ENCODE measurements around the gene CNFN.

Gene CNFN

GRCh38 chr19:42360787-42361544 lies 29.1 kb downstream of the CNFN start:
- Histone ChIP-seq H2BK120ac (ENCODE audit: low read depth, low read length) (no peak overlapping the region), H3K18ac (ENCODE audit: low read depth in 1 of 2, low read length in 2 of 2) (no peak overlapping the region), H3K23ac (ENCODE audit: low read length in 2 of 2) (no peak overlapping the region), H3K4me2 (ENCODE audit: low read length, poor library complexity, severe bottlenecking) (no peak overlapping the region), H2BK5ac (ENCODE audit: low read depth, low read length, poor library complexity, severe bottlenecking) (no peak overlapping the region), H3K4me1 (ENCODE audit: control insufficient read depth, insufficient read depth, low read depth, low read length) (peaks cover 9% of the 10 kb centered on the region), H2AK5ac (ENCODE audit: low read length, severe bottlenecking) (no peak overlapping the region), H3K9ac (ENCODE audit: low read length) (no peak overlapping the region), H2AFZ (ENCODE audit: low read depth, low read length) (no peak overlapping the region), H3K4me3 (ENCODE audit: insufficient read depth in 1 of 2, low read depth in 1 of 2, low read length in 2 of 2) (peak overlapping the region in 1 of 2 experiments; percentile 15), H3K14ac (ENCODE audit: low read length in 2 of 2) (no peak overlapping the region), H3K36me3 (ENCODE audit: control insufficient read depth in 1 of 2, insufficient read depth in 2 of 2, low read depth in 1 of 2, low read length in 2 of 2) (peaks cover 41 to 71% of the 10 kb centered on the region in 2 experiments), H3K27ac (ENCODE audit: low read length, poor library complexity, severe bottlenecking) (no peak overlapping the region), H2BK12ac (ENCODE audit: low read length in 2 of 2) (no peak overlapping the region), H3K27me3 (ENCODE audit: control insufficient read depth in 1 of 2, insufficient read depth in 1 of 2, low read length in 2 of 2) (no peaks in the 10 kb centered on the region), H3K9me3 (ENCODE audit: control insufficient read depth, low read length) (peaks cover 7% of the 10 kb centered on the region), H2BK15ac (ENCODE audit: low read depth, poor library complexity, severe bottlenecking) (no peak overlapping the region), H3K79me1 (replicated peaks; ENCODE audit: low read length, poor library complexity, severe bottlenecking) (no peaks in the 10 kb centered on the region), H3K4ac (ENCODE audit: low read depth in 1 of 2, low read length in 2 of 2) (no peak overlapping the region), H4K8ac (ENCODE audit: low read length) (no peak overlapping the region), H4K91ac (ENCODE audit: low read length) (no peak overlapping the region)
- DNase-seq: no peak
- 90% methylated on average over 16 of the region's 16 CpGs for WGBS

- H4K8ac ChIP-seq (ENCODE audit: low read length): no peak overlapping the region
- no peak overlapping the region for H3K14ac ChIP-seq (ENCODE audit: low read length in 2 of 2)
- H2BK15ac ChIP-seq (ENCODE audit: low read depth, poor library complexity, severe bottlenecking): no peak overlapping the region
- no peak overlapping the region for H2AFZ ChIP-seq (ENCODE audit: low read depth, low read length)
- no peak overlapping the region for H2BK120ac ChIP-seq (ENCODE audit: low read depth, low read length)
- no peak overlapping the region for H2BK12ac ChIP-seq (ENCODE audit: low read length in 2 of 2)
- no peak overlapping the region for H2BK5ac ChIP-seq (ENCODE audit: low read depth, low read length, poor library complexity, severe bottlenecking)
- H3K4ac ChIP-seq (ENCODE audit: low read depth in 1 of 2, low read length in 2 of 2): no peak overlapping the region
- H3K27me3 ChIP-seq (ENCODE audit: control insufficient read depth in 1 of 2, insufficient read depth in 1 of 2, low read length in 2 of 2): no peaks in the 10 kb centered on the region
- no peak overlapping the region for H3K18ac ChIP-seq (ENCODE audit: low read depth in 1 of 2, low read length in 2 of 2)
- H3K27ac ChIP-seq (ENCODE audit: low read length, poor library complexity, severe bottlenecking): no peak overlapping the region
- H3K4me3 ChIP-seq (ENCODE audit: insufficient read depth in 1 of 2, low read depth in 1 of 2, low read length in 2 of 2): no peak overlapping the region
- peaks cover 42 to 77% of the 10 kb centered on the region in 2 experiments for H3K36me3 ChIP-seq (ENCODE audit: control insufficient read depth in 1 of 2, insufficient read depth in 2 of 2, low read depth in 1 of 2, low read length in 2 of 2)
- H3K23ac ChIP-seq (ENCODE audit: low read length in 2 of 2): no peak overlapping the region
- no peaks in the 10 kb centered on the region for H3K79me1 ChIP-seq (replicated peaks; ENCODE audit: low read length, poor library complexity, severe bottlenecking)
- no peak overlapping the region for H2AK5ac ChIP-seq (ENCODE audit: low read length, severe bottlenecking)
- H3K4me2 ChIP-seq (ENCODE audit: low read length, poor library complexity, severe bottlenecking): no peak overlapping the region
- H3K9ac ChIP-seq (ENCODE audit: low read length): no peak overlapping the region
- no peaks in the 10 kb centered on the region for H3K9me3 ChIP-seq (ENCODE audit: control insufficient read depth, low read length)
- DNase-seq: no peak
- WGBS: 94% methylated on average over 12 of the region's 12 CpGs
- peaks cover 8% of the 10 kb centered on the region for H3K4me1 ChIP-seq (ENCODE audit: control insufficient read depth, insufficient read depth, low read depth, low read length)
- H4K91ac ChIP-seq (ENCODE audit: low read length): no peak overlapping the region
Observed at GRCh38 chr19:42357290-42357689, 32.8 kb downstream of the CNFN start.

- no peak for DNase-seq
- Histone ChIP-seq H2AK5ac (ENCODE audit: low read length, severe bottlenecking) (no peak overlapping the region), H3K79me1 (replicated peaks; ENCODE audit: low read length, poor library complexity, severe bottlenecking) (no peaks in the 10 kb centered on the region), H3K27ac (ENCODE audit: low read length, poor library complexity, severe bottlenecking) (no peak overlapping the region), H3K14ac (ENCODE audit: low read length in 2 of 2) (no peak overlapping the region), H3K4me1 (ENCODE audit: control insufficient read depth, insufficient read depth, low read depth, low read length) (peaks cover 7% of the 10 kb centered on the region), H3K27me3 (ENCODE audit: control insufficient read depth in 1 of 2, insufficient read depth in 1 of 2, low read length in 2 of 2) (no peaks in the 10 kb centered on the region), H4K91ac (ENCODE audit: low read length) (no peak overlapping the region), H3K4ac (ENCODE audit: low read depth in 1 of 2, low read length in 2 of 2) (no peak overlapping the region), H3K4me2 (ENCODE audit: low read length, poor library complexity, severe bottlenecking) (no peak overlapping the region), H3K9me3 (ENCODE audit: control insufficient read depth, low read length) (no peaks in the 10 kb centered on the region), H2AFZ (ENCODE audit: low read depth, low read length) (no peak overlapping the region), H3K36me3 (ENCODE audit: control insufficient read depth in 1 of 2, insufficient read depth in 2 of 2, low read depth in 1 of 2, low read length in 2 of 2) (peaks cover 41 to 75% of the 10 kb centered on the region in 2 experiments), H3K23ac (ENCODE audit: low read length in 2 of 2) (no peak overlapping the region), H3K9ac (ENCODE audit: low read length) (no peak overlapping the region), H4K8ac (ENCODE audit: low read length) (no peak overlapping the region), H2BK120ac (ENCODE audit: low read depth, low read length) (no peak overlapping the region), H3K18ac (ENCODE audit: low read depth in 1 of 2, low read length in 2 of 2) (no peak overlapping the region), H2BK15ac (ENCODE audit: low read depth, poor library complexity, severe bottlenecking) (no peak overlapping the region), H2BK5ac (ENCODE audit: low read depth, low read length, poor library complexity, severe bottlenecking) (no peak overlapping the region), H2BK12ac (ENCODE audit: low read length in 2 of 2) (no peak overlapping the region), H3K4me3 (ENCODE audit: insufficient read depth in 1 of 2, low read depth in 1 of 2, low read length in 2 of 2) (no peak overlapping the region)
- 98% methylated on average over 15 of the region's 15 CpGs for WGBS
Observed at GRCh38 chr19:42356686-42357085, 33.4 kb downstream of the CNFN start.

- Histone ChIP-seq H3K9me3 (ENCODE audit: control insufficient read depth, low read length) (no peaks in the 10 kb centered on the region), H3K4me3 (ENCODE audit: insufficient read depth in 1 of 2, low read depth in 1 of 2, low read length in 2 of 2) (no peak overlapping the region), H2BK15ac (ENCODE audit: low read depth, poor library complexity, severe bottlenecking) (no peak overlapping the region), H2BK5ac (ENCODE audit: low read depth, low read length, poor library complexity, severe bottlenecking) (no peak overlapping the region), H2BK120ac (ENCODE audit: low read depth, low read length) (no peak overlapping the region), H3K36me3 (ENCODE audit: control insufficient read depth in 1 of 2, insufficient read depth in 2 of 2, low read depth in 1 of 2, low read length in 2 of 2) (peaks cover 41 to 77% of the 10 kb centered on the region in 2 experiments), H3K18ac (ENCODE audit: low read depth in 1 of 2, low read length in 2 of 2) (no peak overlapping the region), H3K27ac (ENCODE audit: low read length, poor library complexity, severe bottlenecking) (no peak overlapping the region), H3K14ac (ENCODE audit: low read length in 2 of 2) (no peak overlapping the region), H3K23ac (ENCODE audit: low read length in 2 of 2) (no peak overlapping the region), H2BK12ac (ENCODE audit: low read length in 2 of 2) (no peak overlapping the region), H3K4me1 (ENCODE audit: control insufficient read depth, insufficient read depth, low read depth, low read length) (peaks cover 2% of the 10 kb centered on the region), H3K27me3 (ENCODE audit: control insufficient read depth in 1 of 2, insufficient read depth in 1 of 2, low read length in 2 of 2) (no peaks in the 10 kb centered on the region), H3K79me1 (replicated peaks; ENCODE audit: low read length, poor library complexity, severe bottlenecking) (no peaks in the 10 kb centered on the region), H3K9ac (ENCODE audit: low read length) (no peak overlapping the region), H2AK5ac (ENCODE audit: low read length, severe bottlenecking) (no peak overlapping the region), H4K8ac (ENCODE audit: low read length) (no peak overlapping the region), H3K4ac (ENCODE audit: low read depth in 1 of 2, low read length in 2 of 2) (no peak overlapping the region), H3K4me2 (ENCODE audit: low read length, poor library complexity, severe bottlenecking) (no peak overlapping the region), H4K91ac (ENCODE audit: low read length) (no peak overlapping the region), H2AFZ (ENCODE audit: low read depth, low read length) (no peak overlapping the region)
- 100% methylated on average over 12 of the region's 12 CpGs for WGBS
- no peak for DNase-seq
Observed at GRCh38 chr19:42355896-42356295, 34.2 kb downstream of the CNFN start.

Measured in mesenchymal stem cell (in vitro differentiated cells and primary cell).